GM12892 (cell line): ENCODE data around the gene ZNF200.
"Not testable (repeated sequence)": the region's sequence is repeated elsewhere in the genome, so short reads cannot be mapped to it uniquely, and the experiment has no call there.

ENCODE experiments used
- POLR2A ChIP-seq: IDR thresholded peaks from 2 replicates; pipeline ENCODE4 v1.6.1; 2011; ENCODE audit warnings: low read depth, low read length, control low read depth
- POLR2AphosphoS5 ChIP-seq: IDR thresholded peaks from 2 replicates; pipeline ENCODE4 v1.6.1; 2011; ENCODE audit warnings: low read depth, low read length, control low read depth

DNA sequence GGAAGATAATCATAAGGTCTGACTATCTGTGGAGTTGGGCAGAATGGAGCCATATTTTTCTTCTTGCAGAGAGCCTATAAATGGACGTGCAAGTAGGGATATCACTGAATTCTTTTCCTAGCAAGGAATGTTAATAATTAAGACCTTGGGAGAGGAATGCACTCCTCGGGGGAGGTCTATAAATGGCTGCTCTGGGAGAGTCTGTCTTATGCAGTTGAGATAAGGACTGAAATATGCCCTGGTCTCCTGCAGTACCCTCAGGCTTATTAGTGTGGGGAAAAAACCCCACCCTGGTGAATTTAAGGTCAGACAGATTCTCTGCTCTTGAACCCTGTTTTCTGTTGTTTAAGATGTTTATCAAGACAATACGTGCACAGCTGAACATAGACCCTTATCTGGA lies 29.0 kb downstream of the ZNF200 start:
- not testable (repeated sequence) for TF ChIP-seq POLR2A, POLR2AphosphoS5
